Peyer's patch (tissue), 4 donors: ENCODE measurements around the gene HSPA8.

Experiments
- POLR2A ChIP-seq, 2 donors: fragments of 450-650 bp; IDR thresholded peaks; one replicate each; pipeline ENCODE4 v1.5.1; 2017; ENCODE audit warnings: antibody characterized with exemption in 2 of 2, mild to moderate bottlenecking in 2 of 2, moderate library complexity in 2 of 2
- TF ChIP-seq, protein P1 (sequence below), 6 experiments: fragments of 450-650 bp in 4 of 6; fragments of 200-600 bp in 2 of 6; sonication (generic) in 1 of 6; IDR thresholded peaks; one replicate each; pipeline ENCODE4 v1.5.1; 2017 to 2019; ENCODE audit warnings: antibody characterized with exemption in 6 of 6, mild to moderate bottlenecking in 3 of 6, moderate library complexity in 1 of 6

DNA sequence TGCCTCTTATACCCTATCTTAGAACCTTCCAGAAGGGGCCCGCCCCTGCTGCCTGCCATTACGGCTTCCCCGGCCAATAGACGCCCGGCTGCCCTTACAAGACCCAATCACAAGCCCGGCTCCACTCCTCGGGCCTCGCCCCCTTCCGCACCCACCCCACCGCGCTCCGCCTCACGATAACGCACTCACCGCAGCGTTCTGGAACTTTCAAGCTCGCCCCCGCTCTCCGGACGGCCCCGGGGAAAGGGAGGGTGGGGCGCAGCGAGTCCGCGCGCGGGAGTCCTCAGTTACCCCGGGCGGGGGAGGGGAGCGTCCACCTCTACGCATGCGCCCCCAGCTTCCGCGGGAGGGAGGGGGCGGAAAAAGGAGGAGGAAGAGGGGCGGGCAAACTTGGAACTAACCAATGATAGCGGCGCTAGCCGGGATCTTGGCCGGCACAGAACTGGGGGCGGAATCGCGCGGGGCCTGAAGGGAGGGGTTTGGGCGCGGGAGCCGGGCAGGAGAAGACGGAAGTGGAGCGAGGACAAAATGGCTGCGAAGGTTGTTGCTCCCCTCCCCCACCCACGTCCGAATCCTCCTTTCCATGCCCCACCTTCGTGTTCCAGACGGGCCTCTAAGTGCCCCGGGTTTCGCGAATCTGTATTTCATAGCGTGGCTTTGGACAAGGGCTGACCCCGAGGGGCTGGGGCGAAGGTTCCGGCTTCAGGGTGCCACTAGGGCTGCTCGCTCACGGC, 389 bp upstream of the HSPA8 start:
- TF ChIP-seq, protein P1, sequence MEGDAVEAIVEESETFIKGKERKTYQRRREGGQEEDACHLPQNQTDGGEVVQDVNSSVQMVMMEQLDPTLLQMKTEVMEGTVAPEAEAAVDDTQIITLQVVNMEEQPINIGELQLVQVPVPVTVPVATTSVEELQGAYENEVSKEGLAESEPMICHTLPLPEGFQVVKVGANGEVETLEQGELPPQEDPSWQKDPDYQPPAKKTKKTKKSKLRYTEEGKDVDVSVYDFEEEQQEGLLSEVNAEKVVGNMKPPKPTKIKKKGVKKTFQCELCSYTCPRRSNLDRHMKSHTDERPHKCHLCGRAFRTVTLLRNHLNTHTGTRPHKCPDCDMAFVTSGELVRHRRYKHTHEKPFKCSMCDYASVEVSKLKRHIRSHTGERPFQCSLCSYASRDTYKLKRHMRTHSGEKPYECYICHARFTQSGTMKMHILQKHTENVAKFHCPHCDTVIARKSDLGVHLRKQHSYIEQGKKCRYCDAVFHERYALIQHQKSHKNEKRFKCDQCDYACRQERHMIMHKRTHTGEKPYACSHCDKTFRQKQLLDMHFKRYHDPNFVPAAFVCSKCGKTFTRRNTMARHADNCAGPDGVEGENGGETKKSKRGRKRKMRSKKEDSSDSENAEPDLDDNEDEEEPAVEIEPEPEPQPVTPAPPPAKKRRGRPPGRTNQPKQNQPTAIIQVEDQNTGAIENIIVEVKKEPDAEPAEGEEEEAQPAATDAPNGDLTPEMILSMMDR (IDR thresholded peaks at IDR 0.05), result no peak
- no peak for TF ChIP-seq POLR2A (IDR thresholded peaks at IDR 0.05)
